GM12865 (cell line): ENCODE measurements around the gene PDZD2.

ENCODE experiments used
- DNase-seq: peaks from one replicate; pipeline ENCODE4 v3.0.0; 2010; ENCODE audit warnings: low read depth
- H3K4me3 ChIP-seq: 2 replicates; pipeline ENCODE4 v1.5.1; 2011; ENCODE audit warnings: mild to moderate bottlenecking, low read depth, low read length, control low read depth
- TF ChIP-seq, protein P1 (sequence below): IDR thresholded peaks from 2 replicates; pipeline ENCODE4 v1.5.1; 2011; ENCODE audit warnings: low read length, control low read depth, low read depth, inconsistent platforms; ENCODE audit not compliant: insufficient read depth; ENCODE audit errors: missing control alignments

PDZD2 gene

DNA sequence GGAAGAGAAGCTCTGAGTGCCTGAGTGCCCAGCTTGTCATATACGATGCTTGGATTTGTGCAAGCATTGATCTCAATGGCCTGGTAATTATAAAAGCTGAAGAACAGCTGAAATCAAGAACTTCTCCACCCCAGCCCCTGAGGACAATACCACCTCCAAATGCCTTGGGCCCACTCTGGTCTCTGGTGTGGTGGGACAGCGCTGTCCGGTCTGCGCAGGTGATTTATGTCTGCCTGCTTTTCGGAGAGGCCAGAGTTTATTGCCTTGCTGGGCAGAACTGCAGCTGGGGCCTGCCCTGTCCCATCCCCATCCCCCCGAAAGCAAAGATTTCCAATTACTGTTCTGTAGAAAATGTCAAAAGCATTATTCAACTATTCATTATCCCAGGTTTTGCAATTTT is 1.1 kb upstream of the PDZD2 start:
- no peak for DNase-seq
- no peak overlapping the region for H3K4me3 ChIP-seq
- TF ChIP-seq, protein P1, sequence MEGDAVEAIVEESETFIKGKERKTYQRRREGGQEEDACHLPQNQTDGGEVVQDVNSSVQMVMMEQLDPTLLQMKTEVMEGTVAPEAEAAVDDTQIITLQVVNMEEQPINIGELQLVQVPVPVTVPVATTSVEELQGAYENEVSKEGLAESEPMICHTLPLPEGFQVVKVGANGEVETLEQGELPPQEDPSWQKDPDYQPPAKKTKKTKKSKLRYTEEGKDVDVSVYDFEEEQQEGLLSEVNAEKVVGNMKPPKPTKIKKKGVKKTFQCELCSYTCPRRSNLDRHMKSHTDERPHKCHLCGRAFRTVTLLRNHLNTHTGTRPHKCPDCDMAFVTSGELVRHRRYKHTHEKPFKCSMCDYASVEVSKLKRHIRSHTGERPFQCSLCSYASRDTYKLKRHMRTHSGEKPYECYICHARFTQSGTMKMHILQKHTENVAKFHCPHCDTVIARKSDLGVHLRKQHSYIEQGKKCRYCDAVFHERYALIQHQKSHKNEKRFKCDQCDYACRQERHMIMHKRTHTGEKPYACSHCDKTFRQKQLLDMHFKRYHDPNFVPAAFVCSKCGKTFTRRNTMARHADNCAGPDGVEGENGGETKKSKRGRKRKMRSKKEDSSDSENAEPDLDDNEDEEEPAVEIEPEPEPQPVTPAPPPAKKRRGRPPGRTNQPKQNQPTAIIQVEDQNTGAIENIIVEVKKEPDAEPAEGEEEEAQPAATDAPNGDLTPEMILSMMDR: no peak

DNA sequence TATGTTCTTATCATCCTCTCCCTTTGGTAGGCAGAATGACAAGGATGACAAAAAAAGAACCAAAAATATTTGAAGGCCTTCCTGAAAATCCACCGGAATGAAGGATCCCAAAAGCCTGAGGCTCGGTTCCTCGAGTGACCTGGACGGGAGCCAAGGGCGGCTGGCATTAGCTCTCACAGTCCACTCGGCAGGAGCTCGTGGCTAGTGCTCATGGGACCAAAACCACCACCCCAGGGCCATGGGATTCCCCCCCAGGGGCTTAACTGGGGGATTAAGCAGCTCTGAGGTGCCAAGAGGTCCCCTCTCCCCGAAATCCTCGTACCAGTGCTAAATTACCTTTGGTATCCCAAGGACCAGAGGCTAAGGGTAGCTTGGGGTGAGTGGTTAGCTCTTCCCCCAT is 586 bp upstream of the PDZD2 start:
- DNase-seq: no peak
- H3K4me3 ChIP-seq: peak overlapping the region; percentile 76
- TF ChIP-seq, protein P1: no peak

DNA sequence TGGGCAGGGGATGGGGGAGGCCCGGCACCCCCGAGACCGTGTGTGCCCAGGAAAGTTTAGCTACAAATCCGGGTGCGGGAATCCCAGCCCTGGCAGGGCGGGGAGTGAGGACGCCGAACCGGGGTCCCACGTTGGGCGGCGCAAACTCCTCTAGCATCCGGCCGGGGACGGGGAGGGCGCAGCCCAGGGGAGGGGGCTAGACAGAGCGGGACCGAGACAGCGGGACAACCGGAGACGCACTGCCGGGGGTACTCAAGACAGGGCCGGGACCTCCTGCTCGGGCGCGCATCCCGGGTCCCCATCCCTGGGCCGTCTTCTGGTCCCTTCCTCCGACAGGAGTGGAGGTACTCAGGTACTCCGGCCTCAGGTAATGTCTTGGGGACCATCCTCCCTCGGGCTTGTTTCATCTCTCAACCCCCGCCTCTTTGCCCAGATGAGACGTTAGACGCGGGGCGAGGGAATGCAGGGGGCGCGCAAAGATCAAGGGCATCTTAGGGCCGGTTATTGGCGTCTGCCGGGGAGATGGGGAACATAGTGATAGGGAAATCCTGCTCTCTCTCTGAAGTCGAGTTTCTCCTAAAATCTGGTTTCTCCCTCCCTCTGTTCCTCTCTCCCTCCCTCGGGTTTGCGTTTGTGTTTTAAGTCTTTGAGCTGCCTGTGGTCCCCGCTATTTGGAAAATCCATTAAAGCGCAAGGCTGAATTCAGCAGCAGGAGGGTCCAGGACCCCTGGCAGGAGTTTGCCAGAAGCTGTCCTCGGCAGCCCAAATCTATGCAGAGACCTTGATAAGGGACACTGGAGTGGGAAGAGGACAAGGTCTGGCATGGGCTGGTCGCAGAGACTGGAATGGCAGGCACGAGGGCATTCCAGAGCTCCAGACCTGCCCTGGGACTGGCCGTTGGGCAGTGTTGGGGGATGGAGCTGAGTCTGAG is 815 bp downstream of the PDZD2 start:
- TF ChIP-seq, protein P1: no peak
- peak overlapping the region; percentile 30 for H3K4me3 ChIP-seq
- no peak for DNase-seq

DNA sequence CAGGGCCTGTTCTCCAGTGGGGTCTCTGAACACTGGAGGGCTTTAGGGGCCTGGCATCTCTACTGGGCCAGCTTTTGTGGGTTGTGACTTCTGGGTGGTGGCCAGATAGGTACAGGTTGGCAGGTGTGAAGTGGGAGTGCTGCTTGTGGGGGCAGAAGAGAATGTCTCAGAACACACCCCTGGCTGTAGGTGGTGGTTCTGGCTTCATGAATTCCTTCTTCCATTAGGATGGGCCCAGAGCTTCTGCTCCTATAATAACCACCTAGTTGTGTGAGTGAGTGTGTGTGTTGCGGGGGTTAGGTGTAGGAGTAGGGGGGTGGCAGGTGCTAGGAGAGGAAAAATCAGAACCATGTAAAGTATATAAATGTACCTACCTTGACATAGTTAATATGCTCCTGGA is 1.6 kb downstream of the PDZD2 start:
- no peak overlapping the region for H3K4me3 ChIP-seq
- no peak for DNase-seq
- TF ChIP-seq, protein P1: no peak

DNA sequence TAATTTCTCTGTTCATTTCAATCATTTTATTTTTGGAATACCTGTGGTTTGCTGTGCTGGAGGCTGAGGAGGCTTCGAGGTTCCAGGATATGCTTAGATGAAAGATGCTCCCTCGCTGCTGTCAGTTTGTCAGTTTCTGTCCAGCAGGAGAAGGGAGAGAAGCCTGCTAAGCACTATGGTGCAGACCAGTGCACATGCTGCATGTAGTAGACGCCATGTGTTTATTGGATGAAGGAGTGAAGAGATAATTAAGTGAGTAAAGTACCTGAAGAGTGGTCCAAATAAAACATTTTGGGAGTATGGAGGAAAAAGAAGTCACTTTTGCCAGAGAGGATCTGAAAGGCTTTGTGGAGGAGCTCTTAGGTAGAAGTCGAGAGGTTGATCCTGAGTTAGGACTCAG is 2.1 kb downstream of the PDZD2 start:
- TF ChIP-seq, protein P1: no peak
- H3K4me3 ChIP-seq: no peak overlapping the region
- DNase-seq: no peak

DNA sequence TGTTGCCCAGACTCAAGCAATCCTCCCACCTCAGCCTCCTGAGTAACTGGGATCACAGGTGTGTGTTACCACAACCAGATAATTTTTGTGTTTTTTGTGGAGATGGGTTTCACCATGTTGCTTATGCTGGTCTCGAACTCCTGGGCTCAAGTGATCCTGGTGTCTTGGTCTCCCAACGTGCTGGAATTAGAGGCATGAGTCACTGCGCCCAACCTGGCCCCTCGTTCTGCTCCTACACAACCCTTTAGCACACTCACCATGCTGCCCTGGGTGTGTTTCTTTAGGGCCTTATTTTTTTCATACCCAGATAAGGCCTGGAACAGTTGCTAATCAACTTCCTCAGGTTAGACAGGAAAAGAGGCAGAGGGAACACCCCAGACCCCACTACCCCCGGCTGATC is 2.6 kb downstream of the PDZD2 start:
- no peak overlapping the region for H3K4me3 ChIP-seq
- DNase-seq: no peak
- TF ChIP-seq, protein P1: no peak
